ENCODE measurements around the gene SYNE1.
"Not testable (repeated sequence)": the region's sequence is repeated elsewhere in the genome, so short reads cannot be mapped to it uniquely, and the experiment has no call there.

SYNE1 gene

GRCh38 chr6:152637296-152638047 is at the start of gene SYNE1:
TSS of gene SYNE1 (minus strand) at chr6:152637362. CDS start at chr6:152628331, 9,031 bp downstream.
- in situ Hi-C loops (cut with MboI; ENCODE audit: low pct_unique_long_range_greater_than_20kb, low sequenced_read_pairs) = no loop called here
- DNase-seq = no peak

GRCh38 chr6:152685819-152686218 is 48.7 kb upstream of the SYNE1 start:
- DNase-seq = no peak
- in situ Hi-C loops (cut with MboI; ENCODE audit: low pct_unique_long_range_greater_than_20kb, low sequenced_read_pairs) = no loop called here

GRCh38 chr6:152682935-152683334 is 45.8 kb upstream of the SYNE1 start:
- in situ Hi-C loops (cut with MboI; ENCODE audit: low pct_unique_long_range_greater_than_20kb, low sequenced_read_pairs); DNase-seq: not testable (repeated sequence)

- in situ Hi-C loops (cut with MboI; ENCODE audit: low pct_unique_long_range_greater_than_20kb, low sequenced_read_pairs) = no loop called here
- DNase-seq = no peak
Measured at GRCh38 chr6:152682141-152682540, 45.0 kb upstream of the SYNE1 start.

GRCh38 chr6:152680879-152681517 is 43.8 kb upstream of the SYNE1 start:
- in situ Hi-C loops (cut with MboI; ENCODE audit: low pct_unique_long_range_greater_than_20kb, low sequenced_read_pairs) = no loop called here
- DNase-seq = no peak

GRCh38 chr6:152680151-152680550 is 43.0 kb upstream of the SYNE1 start:
- no peak for DNase-seq
- in situ Hi-C loops (cut with MboI; ENCODE audit: low pct_unique_long_range_greater_than_20kb, low sequenced_read_pairs) = no loop called here

GRCh38 chr6:152673236-152673635 is 36.1 kb upstream of the SYNE1 start:
- no peak for DNase-seq
- in situ Hi-C loops (cut with MboI; ENCODE audit: low pct_unique_long_range_greater_than_20kb, low sequenced_read_pairs) = no loop called here

- in situ Hi-C loops (cut with MboI; ENCODE audit: low pct_unique_long_range_greater_than_20kb, low sequenced_read_pairs) = no loop called here
- DNase-seq = no peak
Measured at GRCh38 chr6:152671171-152671570, 34.0 kb upstream of the SYNE1 start.

GRCh38 chr6:152669895-152670294 is 32.7 kb upstream of the SYNE1 start:
- in situ Hi-C loops (cut with MboI; ENCODE audit: low pct_unique_long_range_greater_than_20kb, low sequenced_read_pairs) = no loop called here
- peak; percentile 16 for DNase-seq

GRCh38 chr6:152661776-152662175 is 24.6 kb upstream of the SYNE1 start:
- in situ Hi-C loops (cut with MboI; ENCODE audit: low pct_unique_long_range_greater_than_20kb, low sequenced_read_pairs) = no loop called here
- no peak for DNase-seq

- no peak for DNase-seq
- in situ Hi-C loops (cut with MboI; ENCODE audit: low pct_unique_long_range_greater_than_20kb, low sequenced_read_pairs) = no loop called here
Measured at GRCh38 chr6:152651986-152652385, 14.8 kb upstream of the SYNE1 start.

- in situ Hi-C loops (cut with MboI; ENCODE audit: low pct_unique_long_range_greater_than_20kb, low sequenced_read_pairs) = no loop called here
- no peak for DNase-seq
Measured at GRCh38 chr6:152648105-152648504, 10.9 kb upstream of the SYNE1 start.

GRCh38 chr6:152646732-152647131 is 9.6 kb upstream of the SYNE1 start:
- in situ Hi-C loops (cut with MboI; ENCODE audit: low pct_unique_long_range_greater_than_20kb, low sequenced_read_pairs); DNase-seq: not testable (repeated sequence)

GRCh38 chr6:152642578-152643375 is 5.6 kb upstream of the SYNE1 start:
- peak; percentile 11 for DNase-seq
- in situ Hi-C loops (cut with MboI; ENCODE audit: low pct_unique_long_range_greater_than_20kb, low sequenced_read_pairs) = no loop called here

GRCh38 chr6:152636609-152637295 is 410 bp downstream of the SYNE1 start:
- DNase-seq = no peak
- in situ Hi-C loops (cut with MboI; ENCODE audit: low pct_unique_long_range_greater_than_20kb, low sequenced_read_pairs) = no loop called here

- in situ Hi-C loops (cut with MboI; ENCODE audit: low pct_unique_long_range_greater_than_20kb, low sequenced_read_pairs) = no loop called here
Measured at GRCh38 chr6:152636021-152636608, 1.0 kb downstream of the SYNE1 start.

GRCh38 chr6:152634773-152635172 is 2.4 kb downstream of the SYNE1 start:
- in situ Hi-C loops (cut with MboI; ENCODE audit: low pct_unique_long_range_greater_than_20kb, low sequenced_read_pairs) = no loop called here
- DNase-seq = no peak

More at GRCh38 chr6:152636021-152636608, 1.0 kb downstream of the SYNE1 start:
- no peak for DNase-seq

- in situ Hi-C loops (cut with MboI; ENCODE audit: low pct_unique_long_range_greater_than_20kb, low sequenced_read_pairs) = no loop called here
- no peak for DNase-seq
Measured at GRCh38 chr6:152632121-152632782, 4.9 kb downstream of the SYNE1 start.

GRCh38 chr6:152631376-152631775 is 5.8 kb downstream of the SYNE1 start:
- DNase-seq = no peak
- in situ Hi-C loops (cut with MboI; ENCODE audit: low pct_unique_long_range_greater_than_20kb, low sequenced_read_pairs) = no loop called here

All from KBM-7 (cell line).